H1 (cell line): Measurements from ENCODE around the gene PRIMPOL. TPM values are rescaled to one million over a fixed set of nuclear protein-coding genes. Genes with fewer than 3 reads are reported as not detected.

ENCODE experiments used
- CTCF ChIA-PET: fragments of 300-600 bp; sonication (Branson Sonifier 250); formaldehyde crosslinking; loops from one replicate; lab custom pipeline; 2021; ENCODE audit not compliant: partially characterized antibody; lab: Charles Lee
- POLR2A ChIA-PET: fragments of 300-600 bp; sonication (Branson Sonifier 250); formaldehyde crosslinking; loops from one replicate; lab custom pipeline; 2021; ENCODE audit warnings: inconsistent platforms; ENCODE audit not compliant: partially characterized antibody; lab: Charles Lee
- DNase-seq, 2 experiments: peaks; one replicate each; pipeline versions ENCODE4 v3.0.0 to v3.0.0-alpha.2; 2010 to 2022; ENCODE audit warnings: low spot score in 2 of 2, low read depth in 1 of 2, mixed read lengths in 1 of 2
- FAIRE-seq: peaks from 2 replicates; lab custom pipeline; 2011; peaks lifted over from hg19 to GRCh38; lab: Jason Lieb, UNC
- H2AFZ ChIP-seq: 2 replicates; pipeline ENCODE4 v1.8.1; 2012; ENCODE audit warnings: low read length, inconsistent platforms
- H2AK5ac ChIP-seq: 2 replicates; pipeline ENCODE4 v1.6.1; 2013; ENCODE audit warnings: low read depth, low read length
- H2BK120ac ChIP-seq: replicated peaks from 2 replicates; pipeline ENCODE3; 2013; ENCODE audit warnings: low read depth, low read length, inconsistent platforms
- H2BK12ac ChIP-seq: 2 replicates; pipeline ENCODE4 v1.6.1; 2013; ENCODE audit warnings: low read depth, low read length
- H2BK15ac ChIP-seq: 2 replicates; pipeline ENCODE4 v1.6.1; 2013; ENCODE audit warnings: low read length
- H2BK20ac ChIP-seq: 2 replicates; pipeline ENCODE4 v1.6.1; 2013; ENCODE audit warnings: low read length
- H2BK5ac ChIP-seq: 2 replicates; pipeline ENCODE4 v1.6.1; 2013; ENCODE audit warnings: low read depth, low read length
- H3K14ac ChIP-seq: 2 replicates; pipeline ENCODE4 v1.6.1; 2013; ENCODE audit warnings: inconsistent platforms; ENCODE audit not compliant: insufficient read length
- H3K18ac ChIP-seq: 2 replicates; pipeline ENCODE4 v1.6.1; 2013; ENCODE audit warnings: low read length; ENCODE audit errors: extremely low read depth
- H3K23ac ChIP-seq: 2 replicates; pipeline ENCODE4 v1.6.1; 2013; ENCODE audit warnings: inconsistent platforms; ENCODE audit not compliant: insufficient read length
- H3K23me2 ChIP-seq: 2 replicates; pipeline ENCODE4 v1.6.1; 2013; ENCODE audit warnings: low read depth, low read length
- H3K27ac ChIP-seq: 2 replicates; pipeline ENCODE4 v1.6.1; 2011; ENCODE audit warnings: low read depth, low read length, inconsistent platforms
- H3K27me3 ChIP-seq, 4 experiments: replicated peaks in 1 of 4; 1 replicate in 1 of 4; 2 replicates in 3 of 4; pipeline versions ENCODE4 v1.6.1 to v1.8.1; 2011 to 2013; ENCODE audit warnings: low read length in 3 of 4, mild to moderate bottlenecking in 3 of 4, inconsistent platforms in 2 of 4, mixed read lengths in 2 of 4, moderate library complexity in 1 of 4; ENCODE audit not compliant: control insufficient read depth in 3 of 4, insufficient read depth in 3 of 4; ENCODE audit errors: extremely low read depth in 1 of 4
- H3K36me3 ChIP-seq, 4 experiments: 2 replicates each; pipeline versions ENCODE4 v1.6.1 to v1.8.1; 2011 to 2013; ENCODE audit warnings: mild to moderate bottlenecking in 4 of 4, low read length in 3 of 4, moderate library complexity in 2 of 4, control low read depth in 1 of 4, inconsistent platforms in 1 of 4; ENCODE audit not compliant: insufficient read depth in 4 of 4, control insufficient read depth in 2 of 4
- H3K4ac ChIP-seq: replicated peaks from 2 replicates; pipeline ENCODE3; 2013; ENCODE audit warnings: low read length, low read depth, mixed read lengths, inconsistent platforms; ENCODE audit not compliant: insufficient read length
- H3K4me1 ChIP-seq, 4 experiments: replicated peaks in 1 of 4; 1 replicate in 1 of 4; 2 replicates in 3 of 4; pipeline versions ENCODE4 v1.6.1 to v1.8.1; 2011 to 2013; ENCODE audit warnings: low read length in 3 of 4, inconsistent platforms in 2 of 4, mixed read lengths in 1 of 4; ENCODE audit not compliant: insufficient read depth in 4 of 4, control insufficient read depth in 3 of 4
- H3K4me2 ChIP-seq, 2 experiments: 2 replicates each; pipeline versions ENCODE4 v1.6.1 to v1.8.1; 2011 to 2013; ENCODE audit warnings: low read depth in 2 of 2, low read length in 2 of 2, control low read depth in 1 of 2, inconsistent platforms in 1 of 2, mild to moderate bottlenecking in 1 of 2; ENCODE audit not compliant: insufficient read depth in 1 of 2
- H3K4me3 ChIP-seq, 4 experiments: fragments of 200-600, 300-600 bp in 1 of 4; sonication (generic), shearing (Covaris generic), sonication (Bioruptor Twin) in 1 of 4; 2 replicates each; pipeline versions ENCODE4 v1.5.1 to v1.8.1; 2011 to 2016; ENCODE audit warnings: low read length in 4 of 4, low read depth in 3 of 4, control low read depth in 2 of 4, inconsistent platforms in 2 of 4, mild to moderate bottlenecking in 2 of 4, mixed read lengths in 1 of 4, moderate library complexity in 1 of 4; ENCODE audit not compliant: insufficient read depth in 2 of 4; ENCODE audit errors: extremely low read depth in 1 of 4
- H3K56ac ChIP-seq: replicated peaks from 2 replicates; pipeline ENCODE3; 2013; ENCODE audit warnings: low read depth, mild to moderate bottlenecking, mixed read lengths, low read length, inconsistent platforms; ENCODE audit not compliant: insufficient read length
- H3K79me1 ChIP-seq: 2 replicates; pipeline ENCODE4 v1.6.1; 2013; ENCODE audit warnings: low read depth, low read length, control low read depth
- H3K79me2 ChIP-seq, 2 experiments: 2 replicates each; pipeline versions ENCODE4 v1.6.1 to v1.8.1; 2012 to 2013; ENCODE audit warnings: low read length in 2 of 2, mild to moderate bottlenecking in 2 of 2, inconsistent platforms in 1 of 2; ENCODE audit not compliant: insufficient read depth in 2 of 2, control insufficient read depth in 1 of 2
- H3K9ac ChIP-seq, 4 experiments: replicated peaks in 1 of 4; 1 replicate in 1 of 4; 2 replicates in 3 of 4; pipeline versions ENCODE4 v1.6.1 to v1.8.1; 2011 to 2013; ENCODE audit warnings: low read depth in 3 of 4, low read length in 3 of 4, control low read depth in 2 of 4, mild to moderate bottlenecking in 2 of 4, moderate library complexity in 2 of 4, inconsistent platforms in 1 of 4; ENCODE audit errors: extremely low read depth in 1 of 4
- H3K9me3 ChIP-seq, 2 experiments: 2 replicates each; pipeline versions ENCODE4 v1.6.1 to v1.8.1; 2012 to 2013; ENCODE audit warnings: mild to moderate bottlenecking in 2 of 2, moderate library complexity in 2 of 2, control low read depth in 1 of 2, inconsistent platforms in 1 of 2, low read depth in 1 of 2, low read length in 1 of 2, mixed read lengths in 1 of 2; ENCODE audit not compliant: insufficient read depth in 2 of 2
- H4K20me1 ChIP-seq, 2 experiments: replicated peaks in 1 of 2; 2 replicates each; pipeline versions ENCODE3 to v1.8.1; 2011 to 2013; ENCODE audit warnings: inconsistent platforms in 2 of 2, low read length in 2 of 2, mild to moderate bottlenecking in 1 of 2; ENCODE audit not compliant: insufficient read depth in 2 of 2, control insufficient read depth in 1 of 2
- H4K5ac ChIP-seq: 2 replicates; pipeline ENCODE4 v1.6.1; 2013; ENCODE audit warnings: low read length, low read depth, mixed read lengths, inconsistent platforms; ENCODE audit not compliant: insufficient read length
- H4K8ac ChIP-seq: 2 replicates; pipeline ENCODE4 v1.8.0; 2013; ENCODE audit warnings: mild to moderate bottlenecking, moderate library complexity, low read length, inconsistent platforms; ENCODE audit not compliant: insufficient read depth; ENCODE audit errors: extremely low read depth
- H4K91ac ChIP-seq: replicated peaks from 2 replicates; pipeline ENCODE3; 2013; ENCODE audit warnings: low read length, mixed read lengths, inconsistent platforms; ENCODE audit not compliant: insufficient read length
- BCL11A ChIP-seq, 2 experiments: IDR thresholded peaks; one replicate each; pipeline ENCODE4 v1.6.1; 2011; ENCODE audit warnings: low read depth in 2 of 2, low read length in 2 of 2, mild to moderate bottlenecking in 2 of 2
- BRCA1 ChIP-seq: IDR thresholded peaks from 2 replicates; pipeline ENCODE4 v1.6.1; 2012; ENCODE audit warnings: low read depth, low read length, improper control_type of control experiment
- CEBPB ChIP-seq: IDR thresholded peaks from 2 replicates; pipeline ENCODE4 v1.6.1; 2012; ENCODE audit warnings: low read depth, low read length
- CTBP2 ChIP-seq: IDR thresholded peaks from 2 replicates; pipeline ENCODE4 v1.7.0; 2011; ENCODE audit warnings: borderline replicate concordance, mild to moderate bottlenecking, moderate library complexity, mixed read lengths, low read length; ENCODE audit not compliant: insufficient read depth, insufficient read length
- E2F6 ChIP-seq: IDR thresholded peaks from 2 replicates; pipeline ENCODE4 v1.6.1; 2012; ENCODE audit warnings: inconsistent platforms
- MAFK ChIP-seq: IDR thresholded peaks from 2 replicates; pipeline ENCODE4 v1.6.1; 2012; ENCODE audit warnings: low read depth, mild to moderate bottlenecking, improper control_type of control experiment, low read length
- POLR2A ChIP-seq, 2 experiments: IDR thresholded peaks; 1 replicate in 1 of 2; 2 replicates in 1 of 2; pipeline ENCODE4 v1.6.1; 2011; ENCODE audit warnings: low read depth in 2 of 2, low read length in 2 of 2, mild to moderate bottlenecking in 2 of 2; ENCODE audit errors: control extremely low read depth in 1 of 2
- RFX5 ChIP-seq: IDR thresholded peaks from 2 replicates; pipeline ENCODE4 v1.6.1; 2011; ENCODE audit warnings: low read depth, low read length, improper control_type of control experiment, borderline replicate concordance
- whole genome bisulfite sequencing, 2 experiments: shearing (Covaris generic) in 1 of 2; methylation state at CpG; one replicate each; pipeline versions ENCODE4 v1.1.6 to v1.1.7; 2013 to 2015; ENCODE audit warnings: low lambda C conversion rate in 2 of 2, mixed read lengths in 2 of 2, inconsistent platforms in 1 of 2, low coverage in 1 of 2, missing lambda C conversion rate in 1 of 2; ENCODE audit not compliant: insufficient replicate concordance in 2 of 2, insufficient coverage in 1 of 2, insufficient read length in 1 of 2; ENCODE audit errors: extremely low coverage in 1 of 2, missing lambda C conversion rate in 1 of 2; 5-methylcytosine and 5-hydroxymethylcytosine counted together
- polyA plus RNA-seq, 7 experiments: library from polyadenylated mRNA; depleted of rRNA in 3 of 7; stranded (reverse) in 5 of 7; unstranded in 2 of 7; fragments of >200 nt in 5 of 7; fragments of 200-250 nt in 2 of 7; gene quantifications; 1 replicate in 5 of 7; 2 replicates in 1 of 7; 4 replicates in 1 of 7; pipeline versions ENCODE4 v1.2.1 to v1.2.3, GENCODE V29; 2011 to 2013; ENCODE audit warnings: missing spikeins in 2 of 7, mixed read lengths in 2 of 7
- total RNA-seq: library from RNA; stranded (reverse); fragmentation: NEBNext Ultra II Directional; extraction: Animal tissue kit (Norgen Biotek cat#: 25700); gene quantifications from 2 replicates; pipeline ENCODE4 v1.2.1, GENCODE V29; 2021

The PRIMPOL gene
- total and polyA plus RNA-seq, 2 of the 8 experiments (the other 6 are each of a cell fraction or from before 2014, with no cell fraction given): 4.4 to 6.7 TPM

GRCh38 chr4:184641451-184641850, 8.1 kb upstream of the PRIMPOL start:
- Histone ChIP-seq H4K91ac (no peak overlapping the region), H3K4me1 (peaks cover 0 to 11% (median 9%) of the 10 kb centered on the region in 4 experiments; a peak in 4 of 7 replicates), H3K4me2 (no peak overlapping the region), H3K4me3 (no peak overlapping the region), H3K27me3 (no peaks in the 10 kb centered on the region), H3K23me2 (no peaks in the 10 kb centered on the region), H4K5ac (no peak overlapping the region), H2AFZ (no peak overlapping the region), H2AK5ac (no peak overlapping the region), H3K9ac (no peak overlapping the region)
- TF ChIP-seq BRCA1 (no peak), MAFK (no peak), CEBPB (no peak), E2F6 (no peak), CTBP2 (no peak), POLR2A (IDR thresholded peaks at IDR 0.05; ENCODE audit: control extremely low read depth in 1 of 2, low read depth in 2 of 2, low read length in 2 of 2) (no peak), RFX5 (no peak), BCL11A (IDR thresholded peaks at IDR 0.05; ENCODE audit: low read depth in 2 of 2, low read length in 2 of 2) (no peak)
- TF ChIP-seq, all 59 proteins: peak for 0
- Histone ChIP-seq H2BK20ac (no peak overlapping the region), H2BK12ac (no peak overlapping the region), H3K79me2 (peaks cover 15 to 85% of the 10 kb centered on the region in 2 experiments), H3K18ac (no peak overlapping the region), H3K27ac (no peak overlapping the region), H4K20me1 (peaks cover 1 to 7% of the 10 kb centered on the region in 2 experiments), H3K4ac (no peak overlapping the region), H3K36me3 (peaks cover 0 to 18% (median 12%) of the 10 kb centered on the region in 4 experiments; a peak in 6 of 8 replicates), H2BK5ac (no peak overlapping the region), H3K56ac (no peak overlapping the region), H3K9me3 (no peaks in the 10 kb centered on the region), H3K14ac (no peak overlapping the region), H3K79me1 (peaks cover 5% of the 10 kb centered on the region), H3K23ac (no peak overlapping the region), H2BK15ac (no peak overlapping the region), H2BK120ac (no peak overlapping the region), H4K8ac (no peak overlapping the region)
- FAIRE-seq: no peak
- no peak for DNase-seq
- CTCF ChIA-PET: no interaction called here
- POLR2A ChIA-PET: no interaction called here
- 91% methylated on average over 5 of the region's 5 CpGs; no CpG with 5 or more reads in 1 of the 2 experiments for WGBS, 2 experiments
